ENCODE measurements around the gene KCNIP4. TPM values are rescaled to one million over a fixed set of nuclear protein-coding genes. Genes with fewer than 3 reads are reported as not detected.

The KCNIP4 gene
- total RNA-seq, 1 donor: 1.7 TPM

- DNase-seq (ENCODE audit: low read depth): no peak
- TF ChIP-seq CTCF (IDR thresholded peaks at IDR 0.05; ENCODE audit: insufficient read depth, low read length): no peak
These were observed 1249.8 kb downstream of the KCNIP4 start for GRCh38 chr4:20698820-20699219.

GRCh38 chr4:20698382-20698781 lies 1250.2 kb downstream of the KCNIP4 start:
- TF ChIP-seq CTCF (IDR thresholded peaks at IDR 0.05; ENCODE audit: insufficient read depth, low read length): no peak
- DNase-seq (ENCODE audit: low read depth): peak; percentile 35
- H3K4me3 ChIP-seq (ENCODE audit: low read depth, low read length): no peak overlapping the region

More at GRCh38 chr4:20698820-20699219, 1249.8 kb downstream of the KCNIP4 start:
- no peak overlapping the region for H3K4me3 ChIP-seq (ENCODE audit: low read depth, low read length)

- no peak for TF ChIP-seq CTCF (IDR thresholded peaks at IDR 0.05; ENCODE audit: insufficient read depth, low read length)
- no peak for DNase-seq (ENCODE audit: low read depth)
- no peak overlapping the region for H3K4me3 ChIP-seq (ENCODE audit: low read depth, low read length)
These were observed 1251.8 kb downstream of the KCNIP4 start for GRCh38 chr4:20696815-20697214.

- no peak for TF ChIP-seq CTCF (IDR thresholded peaks at IDR 0.05; ENCODE audit: insufficient read depth, low read length)
- peak; percentile 89 for DNase-seq (ENCODE audit: low read depth)
- H3K4me3 ChIP-seq (ENCODE audit: low read depth, low read length): no peak overlapping the region
These were observed 1260.7 kb downstream of the KCNIP4 start for GRCh38 chr4:20687864-20688263.

- H3K4me3 ChIP-seq (ENCODE audit: low read depth, low read length): no peak overlapping the region
- DNase-seq (ENCODE audit: low read depth): peak; percentile 58
- peak; percentile 45 for TF ChIP-seq CTCF (IDR thresholded peaks at IDR 0.05; ENCODE audit: insufficient read depth, low read length)
These were observed 1263.5 kb downstream of the KCNIP4 start for GRCh38 chr4:20684852-20685763.

- DNase-seq (ENCODE audit: low read depth): no peak
- H3K4me3 ChIP-seq (ENCODE audit: low read depth, low read length): no peak overlapping the region
- TF ChIP-seq CTCF (IDR thresholded peaks at IDR 0.05; ENCODE audit: insufficient read depth, low read length): no peak
These were observed 1264.8 kb downstream of the KCNIP4 start for GRCh38 chr4:20683766-20684165.
